ENCODE measurements around the gene TCF3. TPM values are rescaled to one million over a fixed set of nuclear protein-coding genes. Genes with fewer than 3 reads are reported as not detected.
"Not testable (repeated sequence)": the region's sequence is repeated elsewhere in the genome, so short reads cannot be mapped to it uniquely, and the experiment has no call there.

TCF3 gene
- total RNA-seq: 10 to 100 TPM; 18.5 to 28.7 TPM

DNA sequence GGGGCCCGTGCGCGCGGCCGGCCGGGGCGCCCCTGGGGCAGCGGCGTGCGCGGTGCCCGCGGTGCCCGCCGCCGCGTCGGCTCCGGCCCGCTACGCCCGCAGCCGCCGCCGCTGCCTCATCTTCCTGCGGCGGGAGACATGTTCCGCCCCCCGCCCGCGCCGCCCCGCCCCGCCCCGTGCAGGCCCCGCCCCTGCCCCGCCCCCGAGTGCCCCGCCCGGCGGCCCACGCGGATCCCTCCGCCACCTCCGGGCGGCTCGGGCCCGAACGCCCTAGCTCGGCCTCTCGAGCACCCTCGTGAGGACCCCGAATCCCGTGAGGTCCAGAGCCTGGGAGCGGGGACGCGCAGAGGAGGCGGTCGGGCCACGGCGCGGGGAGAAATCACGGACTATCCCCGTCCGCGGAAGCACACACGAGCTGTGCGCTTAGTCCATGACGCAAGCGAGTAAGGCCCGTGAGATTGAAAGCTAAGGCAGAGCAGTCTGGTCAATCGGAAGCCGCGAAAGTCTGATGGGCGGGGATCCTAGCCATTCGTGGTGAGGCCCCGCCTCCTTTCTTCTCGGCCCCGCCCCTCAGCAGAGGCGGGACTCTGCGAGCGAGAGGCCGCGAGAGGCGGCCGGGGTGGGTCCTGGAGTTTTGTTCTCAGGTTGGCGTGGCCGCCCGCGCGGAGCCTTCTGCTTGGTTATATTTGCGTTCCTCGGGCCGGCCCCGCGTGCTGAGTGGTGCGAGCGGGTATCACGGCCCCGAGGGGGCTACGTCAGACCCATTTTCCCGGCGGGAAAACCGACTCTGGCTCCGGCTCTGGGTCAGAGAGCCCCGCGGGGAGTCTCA, at the start of gene TCF3:
TSS of gene TCF3 (minus strand) at position 145 of the 829 bp plus-strand sequence. CDS start 2,367 bp downstream, outside the sequence.
- Histone ChIP-seq H3K9me3 (no peaks in the 10 kb centered on the region), H3K36me3 (no peaks in the 10 kb centered on the region), H3K27me3 (no peaks in the 10 kb centered on the region), H3K4me1 (peaks cover 0 to 20% of the 10 kb centered on the region in 2 donors), H3K27ac (peak within 1 kb of the TSS; percentile 96 to 100), H3K4me3 (peak within 1 kb of the TSS; percentile 92 to 96)
- TF ChIP-seq, protein P1, sequence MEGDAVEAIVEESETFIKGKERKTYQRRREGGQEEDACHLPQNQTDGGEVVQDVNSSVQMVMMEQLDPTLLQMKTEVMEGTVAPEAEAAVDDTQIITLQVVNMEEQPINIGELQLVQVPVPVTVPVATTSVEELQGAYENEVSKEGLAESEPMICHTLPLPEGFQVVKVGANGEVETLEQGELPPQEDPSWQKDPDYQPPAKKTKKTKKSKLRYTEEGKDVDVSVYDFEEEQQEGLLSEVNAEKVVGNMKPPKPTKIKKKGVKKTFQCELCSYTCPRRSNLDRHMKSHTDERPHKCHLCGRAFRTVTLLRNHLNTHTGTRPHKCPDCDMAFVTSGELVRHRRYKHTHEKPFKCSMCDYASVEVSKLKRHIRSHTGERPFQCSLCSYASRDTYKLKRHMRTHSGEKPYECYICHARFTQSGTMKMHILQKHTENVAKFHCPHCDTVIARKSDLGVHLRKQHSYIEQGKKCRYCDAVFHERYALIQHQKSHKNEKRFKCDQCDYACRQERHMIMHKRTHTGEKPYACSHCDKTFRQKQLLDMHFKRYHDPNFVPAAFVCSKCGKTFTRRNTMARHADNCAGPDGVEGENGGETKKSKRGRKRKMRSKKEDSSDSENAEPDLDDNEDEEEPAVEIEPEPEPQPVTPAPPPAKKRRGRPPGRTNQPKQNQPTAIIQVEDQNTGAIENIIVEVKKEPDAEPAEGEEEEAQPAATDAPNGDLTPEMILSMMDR (IDR thresholded peaks at IDR 0.05): no peak
- peak; percentile 99 for DNase-seq (ENCODE audit: low spot score)

DNA sequence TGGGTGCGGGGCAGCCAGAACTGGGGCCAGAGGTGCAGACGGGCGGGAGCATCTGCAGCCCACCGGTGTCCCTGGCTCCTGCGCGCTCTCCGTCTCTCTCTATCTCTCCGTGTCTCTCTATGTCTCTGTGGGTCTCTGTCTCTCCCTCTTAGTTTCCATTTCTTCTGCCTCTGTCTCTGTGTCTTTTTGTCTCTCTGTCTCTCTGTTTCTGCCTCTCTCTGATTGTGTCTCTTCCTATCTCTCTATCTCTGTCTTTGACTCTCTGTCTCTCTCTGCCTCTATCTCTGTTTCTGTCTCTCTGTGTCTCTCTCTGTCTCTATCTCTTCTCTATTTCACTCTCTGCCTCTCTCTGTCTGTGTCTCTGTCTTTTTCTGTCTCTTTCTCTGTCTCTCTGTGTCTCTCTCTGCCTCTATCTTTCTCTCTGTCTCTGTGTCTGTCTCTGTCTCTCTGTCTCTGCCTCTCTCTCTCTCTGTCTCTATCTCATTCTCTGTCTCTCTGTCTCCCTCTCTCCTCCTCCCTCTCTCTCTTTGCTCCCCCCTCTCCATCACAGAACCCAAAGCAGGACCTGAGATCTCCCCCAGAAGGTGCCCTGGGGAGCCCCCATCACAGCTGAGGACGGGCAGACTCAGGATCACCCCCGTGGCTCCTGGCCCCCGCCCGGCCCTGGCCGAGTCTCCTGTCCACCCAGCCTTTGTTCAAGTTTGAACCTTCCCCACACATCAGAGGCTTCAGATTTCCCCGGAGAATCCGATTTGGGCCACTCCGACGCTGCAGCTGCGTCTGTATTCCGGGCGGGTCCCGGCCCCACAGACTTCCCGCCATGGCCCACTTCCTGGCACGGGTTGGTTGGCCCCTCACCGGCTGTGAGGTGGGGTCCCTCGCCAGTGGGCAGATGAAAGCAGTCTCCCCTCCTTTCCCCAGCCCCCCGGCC, 48.6 kb upstream of the TCF3 start:
- Histone ChIP-seq H3K4me1 (no peaks in the 10 kb centered on the region), H3K36me3 (no peaks in the 10 kb centered on the region), H3K9me3 (peaks cover 0 to under 1% of the 10 kb centered on the region in 2 donors), H3K27ac (no peak overlapping the region), H3K27me3 (peaks cover 0 to 10% of the 10 kb centered on the region in 2 donors), H3K4me3 (no peak overlapping the region)
- DNase-seq (ENCODE audit: low spot score): no peak
- TF ChIP-seq, protein P1 (IDR thresholded peaks at IDR 0.05): no peak

DNA sequence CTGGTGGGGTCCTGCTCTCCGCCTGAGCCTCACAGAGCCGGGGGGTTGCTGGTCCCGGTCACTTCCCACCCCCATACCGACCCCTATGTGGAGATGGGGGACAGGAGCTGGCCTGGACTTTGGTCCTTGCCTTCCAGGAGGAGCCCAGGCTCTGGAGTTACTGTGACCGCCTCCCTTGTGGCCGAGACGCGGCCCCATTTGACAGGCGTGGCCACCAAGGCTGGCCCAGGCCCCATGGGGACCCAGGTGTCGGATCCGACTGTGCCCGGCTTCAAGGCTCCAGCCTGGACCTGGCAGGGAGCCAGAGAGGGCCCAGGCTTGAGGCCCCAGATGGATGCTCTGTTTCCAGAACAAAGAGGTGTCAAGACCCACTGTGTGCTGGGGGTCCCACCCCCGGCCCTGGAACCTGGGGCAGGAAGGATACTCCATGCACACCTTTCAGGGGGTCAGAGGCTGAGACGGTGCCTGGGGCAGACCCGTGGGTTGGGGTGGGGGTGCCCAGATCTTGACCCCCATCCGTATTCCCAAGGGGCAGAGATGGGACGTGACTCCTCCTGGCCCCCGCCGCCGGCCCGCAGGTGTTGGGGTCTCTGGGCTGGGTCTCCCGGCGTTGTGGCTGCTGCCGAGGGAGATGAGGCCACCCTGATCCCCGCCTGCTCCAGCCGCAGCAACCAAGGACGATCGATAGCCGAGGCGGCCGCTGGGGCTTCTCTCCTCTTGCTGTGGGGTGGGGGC, 47.8 kb upstream of the TCF3 start:
- Histone ChIP-seq H3K4me3 (no peak overlapping the region), H3K27me3 (peaks cover 0 to 10% of the 10 kb centered on the region in 2 donors), H3K4me1 (no peaks in the 10 kb centered on the region), H3K36me3 (no peaks in the 10 kb centered on the region), H3K9me3 (peaks cover 0 to 8% of the 10 kb centered on the region in 2 donors), H3K27ac (no peak overlapping the region)
- no peak for DNase-seq (ENCODE audit: low spot score)
- TF ChIP-seq, protein P1 (IDR thresholded peaks at IDR 0.05): no peak

DNA sequence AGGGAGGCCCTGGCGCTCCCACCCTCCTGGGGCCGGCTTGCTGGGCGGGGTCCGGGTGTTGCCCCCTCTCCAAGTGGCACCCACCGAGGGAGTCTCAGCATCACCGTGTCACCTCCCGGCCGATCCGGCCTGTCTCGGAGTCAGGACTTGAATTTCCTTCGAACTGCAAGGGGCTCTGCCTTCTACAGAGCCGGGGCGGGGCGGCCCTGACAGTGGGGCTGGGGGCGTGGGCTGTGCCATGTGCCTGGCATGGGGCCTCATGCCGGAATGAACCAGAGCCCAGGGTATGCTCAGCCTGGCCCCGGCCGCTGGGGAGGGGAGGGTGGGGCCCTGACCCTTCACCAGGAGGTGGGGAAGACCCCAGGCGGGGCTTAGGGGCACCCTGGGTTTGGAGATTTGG, 47.0 kb upstream of the TCF3 start:
- no peak for DNase-seq (ENCODE audit: low spot score)
- peaks cover 0 to 10% of the 10 kb centered on the region in 2 donors for H3K27me3 ChIP-seq
- TF ChIP-seq, protein P1 (IDR thresholded peaks at IDR 0.05): no peak

DNA sequence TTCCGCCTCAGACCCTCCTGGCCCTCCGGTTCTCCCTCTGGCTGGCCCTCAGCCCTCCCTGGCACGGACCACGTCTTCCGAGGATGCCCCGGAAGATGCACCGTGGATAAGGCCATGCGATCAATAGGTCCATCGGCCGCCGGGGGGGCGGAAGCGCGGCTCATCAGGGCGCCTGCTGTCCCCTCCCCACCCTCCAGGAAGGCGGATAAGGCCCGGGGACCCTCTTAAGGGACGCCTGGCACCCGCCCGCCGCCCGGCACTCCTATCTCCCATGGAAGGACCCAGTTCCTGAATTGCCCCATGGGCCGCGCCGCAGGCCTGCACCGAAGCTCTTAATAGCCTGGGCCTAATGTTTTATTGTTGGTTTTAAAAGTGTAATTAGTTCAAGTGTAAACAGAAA, 46.2 kb upstream of the TCF3 start:
- TF ChIP-seq, protein P1 (IDR thresholded peaks at IDR 0.05): no peak
- H3K27me3 ChIP-seq: peaks cover 0 to 10% of the 10 kb centered on the region in 2 donors
- H3K4me1 ChIP-seq: no peaks in the 10 kb centered on the region

More for the DNA sequence above, 47.0 kb upstream of the TCF3 start:
- H3K4me1 ChIP-seq: no peaks in the 10 kb centered on the region
- no peaks in the 10 kb centered on the region for H3K36me3 ChIP-seq
- H3K9me3 ChIP-seq: peaks cover 0 to 15% of the 10 kb centered on the region in 2 donors
- no peak overlapping the region for H3K4me3 ChIP-seq
- no peak overlapping the region for H3K27ac ChIP-seq

DNA sequence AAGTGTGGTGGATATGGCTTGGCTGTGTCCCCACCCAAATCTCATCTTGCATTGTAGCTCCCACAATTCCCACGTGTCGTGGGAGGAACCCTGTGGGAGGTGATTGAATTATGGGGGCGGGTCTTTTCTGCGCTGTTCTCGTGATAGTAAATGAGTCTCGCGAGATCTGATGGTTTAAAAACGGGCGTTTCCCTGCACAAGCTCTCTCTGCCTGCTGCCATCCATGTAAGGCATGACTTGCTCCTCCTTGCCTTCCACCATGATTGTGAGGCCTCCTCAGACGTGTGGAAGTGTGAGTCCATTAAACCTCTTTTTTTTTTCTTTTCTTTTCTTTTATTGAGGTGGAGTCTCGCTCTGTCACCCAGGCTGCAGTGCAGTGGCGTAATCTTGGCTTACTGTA, 43.1 kb upstream of the TCF3 start:
- not testable (repeated sequence) for H3K27ac ChIP-seq; DNase-seq (ENCODE audit: low spot score); H3K4me3 ChIP-seq

More for the DNA sequence above, 46.2 kb upstream of the TCF3 start:
- Histone ChIP-seq H3K9me3 (peaks cover 0 to 15% of the 10 kb centered on the region in 2 donors), H3K4me3 (no peak overlapping the region), H3K36me3 (no peaks in the 10 kb centered on the region), H3K27ac (no peak overlapping the region)
- no peak for DNase-seq (ENCODE audit: low spot score)

More for the DNA sequence above, 43.1 kb upstream of the TCF3 start:
- H3K36me3 ChIP-seq, H3K4me1 ChIP-seq: not testable (repeated sequence)
- H3K27me3 ChIP-seq: peaks cover 0 to 19% of the 10 kb centered on the region in 2 donors
- H3K9me3 ChIP-seq: peaks cover 0 to 15% of the 10 kb centered on the region in 2 donors

Data from right atrium auricular region (tissue), 2 donors.